ENCODE data around the gene TMEM143.

DNA sequence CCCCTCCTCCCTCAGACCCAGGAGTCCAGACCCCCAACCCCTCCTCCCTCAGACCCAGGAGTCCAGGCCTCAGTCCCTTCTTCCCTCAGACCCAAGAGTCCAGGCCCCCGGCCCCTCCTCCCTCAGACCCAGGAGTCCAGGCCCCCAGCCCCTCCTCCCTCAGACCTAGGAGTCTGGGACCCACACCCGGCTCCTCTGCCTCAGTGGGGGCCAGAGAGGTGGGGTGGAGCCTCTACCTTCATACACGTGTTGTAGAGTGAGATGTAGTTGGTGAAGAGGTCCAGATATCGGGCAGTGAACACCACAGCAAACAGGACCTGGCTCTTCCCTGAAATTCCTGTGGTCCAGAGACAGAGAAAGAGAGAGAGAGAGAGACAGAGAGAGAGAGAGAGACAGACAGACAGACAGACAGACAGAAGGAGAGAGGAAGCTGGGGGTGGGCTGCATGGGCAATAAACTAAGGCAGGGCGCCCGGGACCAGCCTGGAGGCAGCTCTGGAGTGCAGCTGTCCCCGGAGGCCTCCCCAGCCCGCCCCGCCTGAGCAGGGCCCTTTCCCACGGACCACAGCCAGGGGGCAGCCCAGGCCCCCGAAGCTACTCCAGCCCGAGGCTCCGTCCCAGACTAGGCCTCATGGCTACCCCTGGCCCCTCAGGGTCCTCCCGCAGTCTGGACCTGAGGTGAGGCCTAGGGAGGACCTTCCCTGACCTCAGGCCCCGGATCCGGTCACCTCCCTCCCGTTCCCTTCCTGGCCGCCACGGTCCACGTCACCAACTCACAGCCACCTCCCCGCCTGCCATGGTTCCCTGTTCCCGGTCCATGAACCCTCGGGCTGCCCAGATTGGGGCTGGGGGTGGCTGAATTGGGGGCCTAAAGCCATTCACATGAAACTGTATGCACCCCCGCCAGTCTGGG is 26.7 kb upstream of the TMEM143 start:
- TF ChIP-seq, protein P1, sequence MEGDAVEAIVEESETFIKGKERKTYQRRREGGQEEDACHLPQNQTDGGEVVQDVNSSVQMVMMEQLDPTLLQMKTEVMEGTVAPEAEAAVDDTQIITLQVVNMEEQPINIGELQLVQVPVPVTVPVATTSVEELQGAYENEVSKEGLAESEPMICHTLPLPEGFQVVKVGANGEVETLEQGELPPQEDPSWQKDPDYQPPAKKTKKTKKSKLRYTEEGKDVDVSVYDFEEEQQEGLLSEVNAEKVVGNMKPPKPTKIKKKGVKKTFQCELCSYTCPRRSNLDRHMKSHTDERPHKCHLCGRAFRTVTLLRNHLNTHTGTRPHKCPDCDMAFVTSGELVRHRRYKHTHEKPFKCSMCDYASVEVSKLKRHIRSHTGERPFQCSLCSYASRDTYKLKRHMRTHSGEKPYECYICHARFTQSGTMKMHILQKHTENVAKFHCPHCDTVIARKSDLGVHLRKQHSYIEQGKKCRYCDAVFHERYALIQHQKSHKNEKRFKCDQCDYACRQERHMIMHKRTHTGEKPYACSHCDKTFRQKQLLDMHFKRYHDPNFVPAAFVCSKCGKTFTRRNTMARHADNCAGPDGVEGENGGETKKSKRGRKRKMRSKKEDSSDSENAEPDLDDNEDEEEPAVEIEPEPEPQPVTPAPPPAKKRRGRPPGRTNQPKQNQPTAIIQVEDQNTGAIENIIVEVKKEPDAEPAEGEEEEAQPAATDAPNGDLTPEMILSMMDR (IDR thresholded peaks at IDR 0.05): peak; percentile 61 to 81 (median 74)
- TF ChIP-seq POLR2A (IDR thresholded peaks at IDR 0.05): no peak

Data from esophagus squamous epithelium (tissue), 4 donors.